Left lung (tissue), 10 donors: Measurements from ENCODE around the gene GKAP1. TPM values are rescaled to one million over a fixed set of nuclear protein-coding genes. Genes with fewer than 3 reads are reported as not detected.

ENCODE experiments used
- ATAC-seq: fragments of 200-7000 bp; cut with Tn5 transposase; one replicate; pipeline ENCODE4 v1.9.1; 2020; ENCODE audit warnings: moderate library complexity
- DNase-seq, 4 donors: peaks; one replicate each; pipeline ENCODE4 v3.0.0-alpha.2; 2013 to 2020
- H3K27ac ChIP-seq, 2 donors: fragments of 200-600 bp; sonication (generic) in 1 of 2; one replicate each; pipeline versions ENCODE4 v1.5.0 to v1.8.0; 2020 to 2021
- H3K27me3 ChIP-seq, 2 donors: fragments of 200-600 bp; sonication (generic) in 1 of 2; one replicate each; pipeline versions ENCODE4 v1.5.0 to v1.8.0; 2020 to 2021
- H3K36me3 ChIP-seq, 2 donors: fragments of 200-600 bp; sonication (generic) in 1 of 2; one replicate each; pipeline versions ENCODE4 v1.5.0 to v1.8.0; 2020 to 2021
- H3K4me1 ChIP-seq, 2 donors: fragments of 200-600 bp; one replicate each; pipeline ENCODE4 v1.8.0; 2021
- H3K4me3 ChIP-seq, 2 donors: fragments of 200-600 bp; sonication (generic) in 1 of 2; one replicate each; pipeline versions ENCODE4 v1.5.0 to v1.8.0; 2020 to 2021; ENCODE audit warnings: mild to moderate bottlenecking in 1 of 2
- H3K9me3 ChIP-seq, 2 donors: fragments of 200-600 bp; sonication (generic) in 1 of 2; one replicate each; pipeline versions ENCODE4 v1.5.0 to v1.8.0; 2020 to 2021
- intact Hi-C, 2 donors: fragments of 100-400 bp; cut with DNase I; formaldehyde crosslinking; loops; one replicate each; pipeline versions ENCODE4 v1.11.2 to v1.14.2; 2022
- polyA plus RNA-seq, 6 donors: library from polyadenylated mRNA; unstranded; fragments of 120-200 nt; gene quantifications; one replicate each; pipeline ENCODE4 v1.2.1, GENCODE V29; 2013; ENCODE audit not compliant: insufficient read length in 6 of 6
- total RNA-seq, 2 donors: library from RNA; stranded (reverse); fragmentation: NEBNext Ultra II Directional; extraction: Animal tissue kit (Norgen Biotek cat#: 25700); gene quantifications; one replicate each; pipeline ENCODE4 v1.2.1, GENCODE V29; 2021
- TF ChIP-seq, protein P1 (sequence below), 2 donors: fragments of 200-600 bp; sonication (generic) in 1 of 2; IDR thresholded peaks; one replicate each; pipeline versions ENCODE4 v1.5.0 to v1.8.0; 2021; ENCODE audit warnings: antibody characterized with exemption in 2 of 2
- donor health status: DM: no; HTN: yes; CAD: no.
- donor health status: DM: no; HTN: no; CAD: no.

The GKAP1 gene
- total and polyA plus RNA-seq, 8 donors: 4.4 to 17.8 (median 14.0) TPM

DNA sequence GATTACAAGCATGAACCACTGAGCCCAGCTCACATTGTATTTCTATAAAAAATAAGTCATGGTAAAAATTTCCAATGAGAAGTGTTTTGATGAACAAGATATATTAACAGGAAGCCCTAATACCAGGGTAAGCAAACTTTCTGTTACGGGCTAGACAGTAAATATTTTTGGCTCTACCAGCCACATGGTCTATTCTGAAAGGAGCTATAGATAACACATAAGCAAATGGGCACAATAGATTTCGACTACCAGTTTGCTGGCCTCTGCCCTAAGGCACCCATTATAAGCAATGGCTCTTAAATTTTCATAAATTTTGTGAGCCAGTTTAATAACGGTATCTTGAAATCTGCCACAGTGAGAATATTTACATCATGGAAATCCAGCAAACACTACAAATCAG lies 118.0 kb downstream of the GKAP1 start:
- DNase-seq (no peak), ATAC-seq (no peak)
- Histone ChIP-seq H3K9me3 (no peaks in the 10 kb centered on the region), H3K27me3 (no peaks in the 10 kb centered on the region), H3K27ac (no peak overlapping the region), H3K4me1 (peaks cover 10 to 86% of the 10 kb centered on the region in 2 donors), H3K4me3 (no peak overlapping the region), H3K36me3 (no peaks in the 10 kb centered on the region)
- intact Hi-C loops: no loop called here
- TF ChIP-seq, protein P1, sequence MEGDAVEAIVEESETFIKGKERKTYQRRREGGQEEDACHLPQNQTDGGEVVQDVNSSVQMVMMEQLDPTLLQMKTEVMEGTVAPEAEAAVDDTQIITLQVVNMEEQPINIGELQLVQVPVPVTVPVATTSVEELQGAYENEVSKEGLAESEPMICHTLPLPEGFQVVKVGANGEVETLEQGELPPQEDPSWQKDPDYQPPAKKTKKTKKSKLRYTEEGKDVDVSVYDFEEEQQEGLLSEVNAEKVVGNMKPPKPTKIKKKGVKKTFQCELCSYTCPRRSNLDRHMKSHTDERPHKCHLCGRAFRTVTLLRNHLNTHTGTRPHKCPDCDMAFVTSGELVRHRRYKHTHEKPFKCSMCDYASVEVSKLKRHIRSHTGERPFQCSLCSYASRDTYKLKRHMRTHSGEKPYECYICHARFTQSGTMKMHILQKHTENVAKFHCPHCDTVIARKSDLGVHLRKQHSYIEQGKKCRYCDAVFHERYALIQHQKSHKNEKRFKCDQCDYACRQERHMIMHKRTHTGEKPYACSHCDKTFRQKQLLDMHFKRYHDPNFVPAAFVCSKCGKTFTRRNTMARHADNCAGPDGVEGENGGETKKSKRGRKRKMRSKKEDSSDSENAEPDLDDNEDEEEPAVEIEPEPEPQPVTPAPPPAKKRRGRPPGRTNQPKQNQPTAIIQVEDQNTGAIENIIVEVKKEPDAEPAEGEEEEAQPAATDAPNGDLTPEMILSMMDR (IDR thresholded peaks at IDR 0.05): no peak

DNA sequence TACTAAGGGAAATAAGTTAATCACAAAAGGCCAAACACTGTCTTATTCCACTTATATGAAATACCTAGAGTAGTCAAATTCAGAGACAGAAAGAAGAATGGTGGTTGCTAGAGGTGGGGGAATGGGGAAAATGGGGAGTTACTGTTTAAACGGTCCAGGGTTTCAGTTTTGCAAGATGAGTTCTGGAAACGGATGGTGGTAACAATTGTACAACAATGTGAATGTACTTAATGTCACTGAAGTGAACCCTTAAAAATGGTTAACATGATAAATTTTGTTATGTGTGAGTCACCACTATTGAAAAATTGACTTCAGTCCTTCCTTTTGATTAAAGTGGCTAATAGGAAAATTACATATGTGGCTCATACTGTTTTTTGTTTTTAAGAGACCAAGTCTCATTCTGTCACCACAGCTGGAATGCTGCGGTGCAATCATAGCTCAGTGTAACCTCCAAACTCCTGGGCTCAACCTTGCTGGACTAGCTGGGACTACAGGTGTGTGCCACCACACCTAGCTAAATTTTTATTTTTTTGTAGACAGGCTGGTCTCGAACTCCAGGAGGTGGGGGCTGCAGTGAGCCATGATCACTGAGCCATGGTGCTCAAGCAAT lies 118.5 kb downstream of the GKAP1 start:
- no peaks in the 10 kb centered on the region for H3K27me3 ChIP-seq
- TF ChIP-seq, protein P1 (IDR thresholded peaks at IDR 0.05): no peak
- DNase-seq (no peak), ATAC-seq (no peak)
- intact Hi-C loops: no loop called here
- H3K4me3 ChIP-seq: no peak overlapping the region
- H3K4me1 ChIP-seq: peaks cover 10 to 83% of the 10 kb centered on the region in 2 donors
- no peaks in the 10 kb centered on the region for H3K9me3 ChIP-seq
- no peaks in the 10 kb centered on the region for H3K36me3 ChIP-seq
- H3K27ac ChIP-seq: no peak overlapping the region

DNA sequence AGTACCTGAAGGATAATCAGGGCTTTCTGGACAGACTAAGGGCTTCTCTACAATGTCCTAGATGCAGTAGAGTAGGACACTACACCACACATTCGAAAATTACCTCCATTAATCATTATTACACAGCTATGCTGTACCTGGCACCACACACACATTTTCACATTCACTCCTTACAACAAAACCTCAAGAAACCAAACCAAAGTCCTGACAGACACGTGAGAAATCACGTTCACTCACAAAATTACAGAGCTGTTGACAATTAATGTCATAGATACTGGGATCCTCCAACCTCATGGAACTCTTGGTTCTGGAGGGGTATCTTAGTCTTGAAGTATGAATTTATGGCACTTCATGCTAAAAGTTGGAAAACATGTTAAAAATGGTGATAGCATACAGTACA lies 126.1 kb downstream of the GKAP1 start:
- intact Hi-C loops: no loop called here
- Histone ChIP-seq H3K27ac (no peak overlapping the region), H3K27me3 (no peaks in the 10 kb centered on the region), H3K4me3 (no peak overlapping the region), H3K9me3 (no peaks in the 10 kb centered on the region), H3K4me1 (peaks cover 3 to 35% of the 10 kb centered on the region in 2 donors), H3K36me3 (no peaks in the 10 kb centered on the region)
- DNase-seq (no peak), ATAC-seq (no peak)
- TF ChIP-seq, protein P1 (IDR thresholded peaks at IDR 0.05): no peak

Other genes starting within 250 kb of the GKAP1 start
- 1 to 10 TPM; 3.7 to 4.8 TPM for gene IDNK, start 194.6 kb downstream of the GKAP1 start, total RNA-seq
- 1 to 10 TPM; 5.0 to 7.5 (median 5.6) TPM for gene IDNK, start 194.6 kb downstream of the GKAP1 start, polyA plus RNA-seq
- gene UBQLN1, start 109.8 kb downstream of the GKAP1 start, total RNA-seq: 100 to 1,000 TPM in 1 of 2 donors, 10 to 100 TPM in 1; 83.6 to 107 TPM
- gene UBQLN1, start 109.8 kb downstream of the GKAP1 start, polyA plus RNA-seq: 10 to 100 TPM; 83.1 to 99.8 (median 93.5) TPM
- 1 to 10 TPM; 5.6 to 8.8 TPM for gene KIF27, start 103.7 kb upstream of the GKAP1 start, total RNA-seq
- 10 to 100 TPM; 15.4 to 26.0 (median 21.7) TPM for gene KIF27, start 103.7 kb upstream of the GKAP1 start, polyA plus RNA-seq
- gene HNRNPK, start 162.4 kb upstream of the GKAP1 start, total RNA-seq: 100 to 1,000 TPM; 382 to 458 TPM
- gene HNRNPK, start 162.4 kb upstream of the GKAP1 start, polyA plus RNA-seq: 100 to 1,000 TPM; 770 to 897 (median 843) TPM
- 10 to 100 TPM in 1 of 2 donors, 1 to 10 TPM in 1; 5.9 to 12.1 TPM for gene RMI1, start 163.0 kb upstream of the GKAP1 start, total RNA-seq
- gene RMI1, start 163.0 kb upstream of the GKAP1 start, polyA plus RNA-seq: 10 to 100 TPM; 13.7 to 18.4 (median 15.3) TPM